ENCODE measurements around the gene NEUROD2.
"Not testable (repeated sequence)": the region's sequence is repeated elsewhere in the genome, so short reads cannot be mapped to it uniquely, and the experiment has no call there.

Gene NEUROD2

GRCh38 chr17:39602533-39603303 lies 5.0 kb downstream of the NEUROD2 start:
- no peak for DNase-seq (ENCODE audit: low read depth in 2 of 2)

- DNase-seq (ENCODE audit: low read depth in 2 of 2), result no peak
Measured at GRCh38 chr17:39601758-39602532, 5.8 kb downstream of the NEUROD2 start.

- no peak for DNase-seq (ENCODE audit: low read depth in 2 of 2)
Measured at GRCh38 chr17:39600997-39601597, 6.6 kb downstream of the NEUROD2 start.

GRCh38 chr17:39600288-39600996 lies 7.3 kb downstream of the NEUROD2 start:
- no peak for DNase-seq (ENCODE audit: low read depth in 2 of 2)

GRCh38 chr17:39599665-39600231 lies 8.0 kb downstream of the NEUROD2 start:
- no peak for DNase-seq (ENCODE audit: low read depth in 2 of 2)

- no peak for DNase-seq (ENCODE audit: low read depth in 2 of 2)
Measured at GRCh38 chr17:39599004-39599664, 8.6 kb downstream of the NEUROD2 start.

- no peak for DNase-seq (ENCODE audit: low read depth in 2 of 2)
Measured at GRCh38 chr17:39598630-39599003, 9.1 kb downstream of the NEUROD2 start.

GRCh38 chr17:39598047-39598481 lies 9.7 kb downstream of the NEUROD2 start:
- DNase-seq (ENCODE audit: low read depth in 2 of 2), result no peak

- no peak for DNase-seq (ENCODE audit: low read depth in 2 of 2)
Measured at GRCh38 chr17:39597372-39598046, 10.2 kb downstream of the NEUROD2 start.

GRCh38 chr17:39596543-39597267 lies 11.0 kb downstream of the NEUROD2 start:
- DNase-seq (ENCODE audit: low read depth in 2 of 2), result no peak

GRCh38 chr17:39595928-39596510 lies 11.7 kb downstream of the NEUROD2 start:
- DNase-seq (ENCODE audit: low read depth in 2 of 2), result no peak

GRCh38 chr17:39595294-39595693 lies 12.4 kb downstream of the NEUROD2 start:
- DNase-seq (ENCODE audit: low read depth in 2 of 2), result no peak

- DNase-seq (ENCODE audit: low read depth in 2 of 2), result no peak
Measured at GRCh38 chr17:39593371-39593770, 14.3 kb downstream of the NEUROD2 start.

- DNase-seq (ENCODE audit: low read depth in 2 of 2), result no peak
Measured at GRCh38 chr17:39591958-39592954, 15.5 kb downstream of the NEUROD2 start.

GRCh38 chr17:39590180-39590579 lies 17.5 kb downstream of the NEUROD2 start:
- DNase-seq (ENCODE audit: low read depth in 2 of 2), result not testable (repeated sequence)

- DNase-seq (ENCODE audit: low read depth in 2 of 2), result no peak
Measured at GRCh38 chr17:39582658-39583057, 25.1 kb downstream of the NEUROD2 start.

GRCh38 chr17:39581759-39582085 lies 26.0 kb downstream of the NEUROD2 start:
- no peak for DNase-seq (ENCODE audit: low read depth in 2 of 2)

- DNase-seq (ENCODE audit: low read depth in 2 of 2), result no peak
Measured at GRCh38 chr17:39581071-39581758, 26.5 kb downstream of the NEUROD2 start.

All from stimulated activated CD8-positive, alpha-beta memory T cell treated with anti-CD3 and anti-CD28 coated beads, Interleukin-15, amount 100 ng/mL, for 48 hours (primary cell).